IPS-11a (cell line): ENCODE measurements around the gene TNFRSF19.

Experiments used
- H3K4me3 ChIP-seq: one replicate; pipeline ENCODE4 v1.5.1; 2013; ENCODE audit warnings: low read depth, low read length, control low read depth

TNFRSF19 gene

GRCh38 chr13:23600534-23600933, 30.3 kb downstream of the TNFRSF19 start:
- no peak overlapping the region for H3K4me3 ChIP-seq

- no peak overlapping the region for H3K4me3 ChIP-seq
Observed at GRCh38 chr13:23605831-23606230, 35.6 kb downstream of the TNFRSF19 start.

GRCh38 chr13:23608138-23608537, 37.9 kb downstream of the TNFRSF19 start:
- no peak overlapping the region for H3K4me3 ChIP-seq

GRCh38 chr13:23608701-23609413, 38.6 kb downstream of the TNFRSF19 start:
- no peak overlapping the region for H3K4me3 ChIP-seq

GRCh38 chr13:23609414-23609760, 39.2 kb downstream of the TNFRSF19 start:
- no peak overlapping the region for H3K4me3 ChIP-seq

- no peak overlapping the region for H3K4me3 ChIP-seq
Observed at GRCh38 chr13:23609874-23610576, 39.8 kb downstream of the TNFRSF19 start.

- no peak overlapping the region for H3K4me3 ChIP-seq
Observed at GRCh38 chr13:23610966-23611491, 40.8 kb downstream of the TNFRSF19 start.

GRCh38 chr13:23612182-23612581, 42.0 kb downstream of the TNFRSF19 start:
- H3K4me3 ChIP-seq, result no peak overlapping the region

- H3K4me3 ChIP-seq, result no peak overlapping the region
Observed at GRCh38 chr13:23612731-23613130, 42.5 kb downstream of the TNFRSF19 start.

- no peak overlapping the region for H3K4me3 ChIP-seq
Observed at GRCh38 chr13:23613596-23613995, 43.4 kb downstream of the TNFRSF19 start.

- H3K4me3 ChIP-seq, result no peak overlapping the region
Observed at GRCh38 chr13:23615395-23616081, 45.3 kb downstream of the TNFRSF19 start.

GRCh38 chr13:23616228-23616627, 46.0 kb downstream of the TNFRSF19 start:
- no peak overlapping the region for H3K4me3 ChIP-seq

GRCh38 chr13:23617551-23618024, 47.4 kb downstream of the TNFRSF19 start:
- no peak overlapping the region for H3K4me3 ChIP-seq

- H3K4me3 ChIP-seq, result no peak overlapping the region
Observed at GRCh38 chr13:23618341-23618740, 48.1 kb downstream of the TNFRSF19 start.

GRCh38 chr13:23619068-23619855, 49.0 kb downstream of the TNFRSF19 start:
- H3K4me3 ChIP-seq, result no peak overlapping the region

- H3K4me3 ChIP-seq, result no peak overlapping the region
Observed at GRCh38 chr13:23620211-23620610, 50.0 kb downstream of the TNFRSF19 start.

GRCh38 chr13:23620613-23621315, 50.6 kb downstream of the TNFRSF19 start:
- no peak overlapping the region for H3K4me3 ChIP-seq

- no peak overlapping the region for H3K4me3 ChIP-seq
Observed at GRCh38 chr13:23621316-23621645, 51.1 kb downstream of the TNFRSF19 start.

- H3K4me3 ChIP-seq, result no peak overlapping the region
Observed at GRCh38 chr13:23622985-23623384, 52.8 kb downstream of the TNFRSF19 start.

- no peak overlapping the region for H3K4me3 ChIP-seq
Observed at GRCh38 chr13:23623394-23623793, 53.2 kb downstream of the TNFRSF19 start.
